Choroid plexus epithelial cell (primary cell): ENCODE data around the gene SLC25A24.

Source experiments
- DNase-seq: peaks from one replicate; pipeline ENCODE4 v3.0.0-alpha.2; 2010; ENCODE audit warnings: low read depth
- H3K4me3 ChIP-seq: 2 replicates; pipeline ENCODE4 v1.5.1; 2011; ENCODE audit warnings: low read depth, mild to moderate bottlenecking, control low read depth, low read length, moderate library complexity
- TF ChIP-seq, protein P1 (sequence below): conservative IDR thresholded peaks from 2 replicates; pipeline ENCODE4 v1.5.1; 2011; ENCODE audit warnings: low read depth, mild to moderate bottlenecking, control low read depth, inconsistent platforms, low read length, moderate library complexity

Gene SLC25A24

GRCh38 chr1:108130794-108131193, 69.3 kb downstream of the SLC25A24 start:
- no peak overlapping the region for H3K4me3 ChIP-seq
- no peak for DNase-seq
- TF ChIP-seq, protein P1, sequence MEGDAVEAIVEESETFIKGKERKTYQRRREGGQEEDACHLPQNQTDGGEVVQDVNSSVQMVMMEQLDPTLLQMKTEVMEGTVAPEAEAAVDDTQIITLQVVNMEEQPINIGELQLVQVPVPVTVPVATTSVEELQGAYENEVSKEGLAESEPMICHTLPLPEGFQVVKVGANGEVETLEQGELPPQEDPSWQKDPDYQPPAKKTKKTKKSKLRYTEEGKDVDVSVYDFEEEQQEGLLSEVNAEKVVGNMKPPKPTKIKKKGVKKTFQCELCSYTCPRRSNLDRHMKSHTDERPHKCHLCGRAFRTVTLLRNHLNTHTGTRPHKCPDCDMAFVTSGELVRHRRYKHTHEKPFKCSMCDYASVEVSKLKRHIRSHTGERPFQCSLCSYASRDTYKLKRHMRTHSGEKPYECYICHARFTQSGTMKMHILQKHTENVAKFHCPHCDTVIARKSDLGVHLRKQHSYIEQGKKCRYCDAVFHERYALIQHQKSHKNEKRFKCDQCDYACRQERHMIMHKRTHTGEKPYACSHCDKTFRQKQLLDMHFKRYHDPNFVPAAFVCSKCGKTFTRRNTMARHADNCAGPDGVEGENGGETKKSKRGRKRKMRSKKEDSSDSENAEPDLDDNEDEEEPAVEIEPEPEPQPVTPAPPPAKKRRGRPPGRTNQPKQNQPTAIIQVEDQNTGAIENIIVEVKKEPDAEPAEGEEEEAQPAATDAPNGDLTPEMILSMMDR: no peak

DNA sequence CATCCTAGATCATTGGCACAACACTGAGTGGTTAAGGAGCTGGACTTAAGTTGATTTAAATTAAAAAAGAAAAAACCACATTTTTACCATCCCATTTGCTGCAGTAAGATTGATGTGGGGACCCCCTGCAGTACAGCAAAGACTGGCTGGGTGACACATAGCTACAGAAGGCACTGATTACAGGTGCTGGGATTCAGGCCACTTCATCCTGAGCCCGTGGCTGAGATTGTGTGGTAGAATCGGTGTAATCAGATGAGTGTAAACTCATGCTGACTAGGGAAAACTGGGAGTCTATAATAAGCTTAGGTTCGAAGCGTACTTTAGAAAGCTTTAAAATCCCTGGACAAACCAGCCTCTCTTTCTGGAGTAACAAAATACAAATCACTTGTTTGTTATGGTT, 70.1 kb downstream of the SLC25A24 start:
- TF ChIP-seq, protein P1: no peak

GRCh38 chr1:108125312-108126138, 74.6 kb downstream of the SLC25A24 start:
- TF ChIP-seq, protein P1: peak; percentile 98
- peak; percentile 91 for DNase-seq
- no peak overlapping the region for H3K4me3 ChIP-seq

More for the DNA sequence above, 70.1 kb downstream of the SLC25A24 start:
- DNase-seq: no peak
- H3K4me3 ChIP-seq: no peak overlapping the region

GRCh38 chr1:108124622-108125311, 75.4 kb downstream of the SLC25A24 start:
- no peak overlapping the region for H3K4me3 ChIP-seq
- TF ChIP-seq, protein P1: no peak

GRCh38 chr1:108124023-108124422, 76.1 kb downstream of the SLC25A24 start:
- no peak for DNase-seq
- no peak overlapping the region for H3K4me3 ChIP-seq
- TF ChIP-seq, protein P1: no peak

More at GRCh38 chr1:108124622-108125311, 75.4 kb downstream of the SLC25A24 start:
- DNase-seq: no peak

GRCh38 chr1:108121358-108122143, 78.6 kb downstream of the SLC25A24 start:
- DNase-seq: no peak
- TF ChIP-seq, protein P1: no peak
- no peak overlapping the region for H3K4me3 ChIP-seq
